HepG2 (cell line): Measurements from ENCODE around the gene LRP1B. TPM values are rescaled to one million over a fixed set of nuclear protein-coding genes. Genes with fewer than 3 reads are reported as not detected.

ENCODE experiments used
- ATAC-seq: fragments of 200-7000 bp; cut with Tn5 transposase; 3 replicates; pipeline ENCODE4 v1.9.1; 2020; ENCODE audit warnings: mild to moderate bottlenecking, moderate library complexity
- BruUV-seq: library from RNA; stranded (reverse); fragments of 400-500 nt; replicated peaks from 2 replicates; lab custom pipeline; 2021; lab: Mats Ljungman, UMichigan
- CTCF ChIA-PET: fragments of 300-600 bp; formaldehyde crosslinking; extraction: SDS; loops from one replicate; lab custom pipeline; 2021; ENCODE audit warnings: low total read pairs, inconsistent platforms, low intra/inter-chr PET ratio; lab: Yijun Ruan, JAX
- POLR2A ChIA-PET: fragments of 350-600 bp; sonication (Branson Sonifier 250); formaldehyde crosslinking; loops from one replicate; lab custom pipeline; 2020; ENCODE audit warnings: antibody characterized with exemption, inconsistent platforms; lab: Yijun Ruan, JAX
- DNase-seq: peaks from one replicate; pipeline ENCODE4 v3.0.0-alpha.2; 2015; ENCODE audit warnings: low spot score
- FAIRE-seq: peaks from 3 replicates; lab custom pipeline; 2011; peaks lifted over from hg19 to GRCh38; lab: Jason Lieb, UNC
- H2AFZ ChIP-seq: one replicate; pipeline ENCODE4 v1.6.1; 2011; ENCODE audit warnings: low read length, inconsistent platforms
- H3K27ac ChIP-seq: fragments of 300-600 bp; 3 replicates; pipeline ENCODE4 v1.8.0; 2011; ENCODE audit warnings: mixed run types, mild to moderate bottlenecking, mixed read lengths, low read length, inconsistent platforms; ENCODE audit not compliant: insufficient read depth; ENCODE audit errors: extremely low read length
- H3K27me3 ChIP-seq, 2 experiments: fragments of 200-600 bp in 1 of 2; 2 replicates in 1 of 2; 3 replicates in 1 of 2; pipeline versions ENCODE4 v1.6.0 to v1.8.0; 2011; ENCODE audit warnings: low read length in 2 of 2, mild to moderate bottlenecking in 2 of 2, moderate library complexity in 2 of 2, inconsistent platforms in 1 of 2; ENCODE audit not compliant: insufficient read depth in 2 of 2, control insufficient read depth in 1 of 2
- H3K36me3 ChIP-seq, 2 experiments: fragments of 200-600 bp in 1 of 2; replicated peaks in 1 of 2; 2 replicates in 1 of 2; 3 replicates in 1 of 2; pipeline versions ENCODE4 v1.5.1 to v1.8.0; 2011; ENCODE audit warnings: low read length in 2 of 2, inconsistent platforms in 1 of 2; ENCODE audit not compliant: insufficient read depth in 2 of 2, control insufficient read depth in 1 of 2
- H3K4me1 ChIP-seq: 2 replicates; pipeline ENCODE4 v1.5.1; 2012; ENCODE audit warnings: low read length, inconsistent platforms; ENCODE audit not compliant: insufficient read depth
- H3K4me2 ChIP-seq: 2 replicates; pipeline ENCODE4 v1.6.0; 2011; ENCODE audit warnings: low read depth, low read length, inconsistent platforms
- H3K4me3 ChIP-seq, 3 experiments: fragments of 200-600 bp in 1 of 3; sonication (generic), shearing (Covaris generic) in 1 of 3; replicated peaks in 1 of 3; 2 replicates each; pipeline ENCODE4 v1.5.1; 2011 to 2016; ENCODE audit warnings: low read length in 3 of 3, inconsistent platforms in 2 of 3, low read depth in 2 of 3, mild to moderate bottlenecking in 2 of 3, control low read depth in 1 of 3, mixed read lengths in 1 of 3; ENCODE audit not compliant: insufficient read depth in 1 of 3
- H3K79me2 ChIP-seq: one replicate; pipeline ENCODE4 v1.6.1; 2011; ENCODE audit warnings: low read length, inconsistent platforms; ENCODE audit not compliant: insufficient read depth
- H3K9ac ChIP-seq: 2 replicates; pipeline ENCODE4 v1.6.0; 2011; ENCODE audit warnings: mild to moderate bottlenecking, low read depth, low read length, inconsistent platforms; ENCODE audit not compliant: insufficient read depth
- H3K9me3 ChIP-seq: 2 replicates; pipeline ENCODE4 v1.5.1; 2012; ENCODE audit warnings: mild to moderate bottlenecking, low read length
- H4K20me1 ChIP-seq: 2 replicates; pipeline ENCODE4 v1.6.0; 2011; ENCODE audit warnings: inconsistent platforms, mild to moderate bottlenecking, low read length, moderate library complexity; ENCODE audit not compliant: insufficient read depth
- ARNT ChIP-seq: fragments of 450-650 bp; IDR thresholded peaks from 2 replicates; pipeline ENCODE4 v1.6.1; 2017
- CHCHD3 ChIP-seq: sonication (generic); formaldehyde crosslinking; IDR thresholded peaks from 2 replicates; pipeline ENCODE4 v1.8.0; 2022; ENCODE audit warnings: mild to moderate bottlenecking, missing genetic modification reagents, moderate library complexity
- E2F2 ChIP-seq: sonication (generic); formaldehyde crosslinking; IDR thresholded peaks from 2 replicates; pipeline ENCODE4 v1.4.0; 2020; ENCODE audit warnings: missing genetic modification reagents, borderline replicate concordance
- EED ChIP-seq: sonication (generic); formaldehyde crosslinking; IDR thresholded peaks from 2 replicates; pipeline ENCODE4 v1.5.0; 2020; ENCODE audit warnings: mild to moderate bottlenecking, missing genetic modification reagents
- GATA4 ChIP-seq: sonication (generic); IDR thresholded peaks from 2 replicates; pipeline ENCODE4 v1.6.1; 2016; ENCODE audit warnings: antibody characterized with exemption, low read depth, borderline replicate concordance
- GLMP ChIP-seq: sonication (generic); formaldehyde crosslinking; IDR thresholded peaks from 2 replicates; pipeline ENCODE4 v1.9.0; 2021; ENCODE audit warnings: missing genetic modification reagents, mild to moderate bottlenecking, borderline replicate concordance
- SMC3 ChIP-seq: IDR thresholded peaks from 2 replicates; pipeline ENCODE4 v1.6.1; 2011; ENCODE audit warnings: low read length, improper control_type of control experiment
- TRAFD1 ChIP-seq: sonication (generic); formaldehyde crosslinking; IDR thresholded peaks from 2 replicates; pipeline ENCODE4 v1.5.1; 2020; ENCODE audit warnings: missing genetic modification reagents, mild to moderate bottlenecking, borderline replicate concordance
- ZFP36L2 ChIP-seq: sonication (generic); formaldehyde crosslinking; IDR thresholded peaks from 2 replicates; pipeline ENCODE4 v1.4.0; 2020; ENCODE audit warnings: missing genetic modification reagents
- ZHX2 ChIP-seq, 2 experiments: sonication (generic) in 1 of 2; formaldehyde crosslinking in 1 of 2; IDR thresholded peaks; 2 replicates each; pipeline versions ENCODE4 v1.6.1 to v1.9.0; 2014 to 2022; ENCODE audit warnings: antibody characterized with exemption in 1 of 2, borderline replicate concordance in 1 of 2, inconsistent platforms in 1 of 2, low read depth in 1 of 2, missing genetic modification reagents in 1 of 2
- ZNF230 ChIP-seq: sonication (generic); formaldehyde crosslinking; IDR thresholded peaks from 2 replicates; pipeline ENCODE4 v1.4.0; 2020; ENCODE audit warnings: mild to moderate bottlenecking, missing genetic modification reagents
- ZNF572 ChIP-seq: sonication (generic); formaldehyde crosslinking; IDR thresholded peaks from 2 replicates; pipeline ENCODE4 v1.5.1; 2020; ENCODE audit warnings: mild to moderate bottlenecking, missing genetic modification reagents
- ZNF672 ChIP-seq: sonication (generic); formaldehyde crosslinking; IDR thresholded peaks from 2 replicates; pipeline ENCODE4 v1.8.1; 2022; ENCODE audit warnings: missing genetic modification reagents
- ZSCAN20 ChIP-seq: sonication (generic); formaldehyde crosslinking; IDR thresholded peaks from 2 replicates; pipeline ENCODE4 v1.4.0; 2020; ENCODE audit warnings: missing genetic modification reagents, mild to moderate bottlenecking, borderline replicate concordance
- in situ Hi-C: cut with HindIII; loops from 2 replicates; pipeline ENCODE4 v1.10.0; 2017; ENCODE audit warnings: low pct_unique_long_range_greater_than_20kb; ENCODE audit not compliant: extremely low pct_ligation_motif_present
- intact Hi-C: fragments of 100-400 bp; cut with micrococcal nuclease; formaldehyde crosslinking; loops from one replicate; pipeline ENCODE4 v1.10.0; 2022; ENCODE audit not compliant: unreplicated experiment
- polyA plus RNA-seq, 8 experiments: library from polyadenylated mRNA; depleted of rRNA in 3 of 8; stranded (reverse) in 7 of 8; unstranded in 1 of 8; fragments of >200 nt; fragmentation: Illumina TruSeq in 4 of 8; extraction: Trizol in 4 of 8; gene quantifications; 2 replicates each; pipeline versions ENCODE4 v1.2.1 to v1.2.3, GENCODE V29; 2011 to 2016; ENCODE audit warnings: low read depth in 4 of 8, missing spikeins in 1 of 8, mixed read lengths in 1 of 8; ENCODE audit not compliant: insufficient read depth in 1 of 8
- total RNA-seq, 5 experiments: library from RNA; depleted of rRNA; stranded (reverse); fragments of >200 nt; fragmentation: Illumina TruSeq; extraction: Trizol; gene quantifications; 2 replicates each; pipeline ENCODE4 v1.2.3, GENCODE V29; 2016; ENCODE audit warnings: low read depth in 1 of 5

The LRP1B gene
- total and polyA plus RNA-seq, 2 of the 13 experiments (the other 11 are each of a cell fraction or from before 2014, with no cell fraction given): 0.04 TPM; not detected in 1

- H3K9ac ChIP-seq: no peak overlapping the region
- H4K20me1 ChIP-seq: no peaks in the 10 kb centered on the region
- no TSS peak for BruUV-seq
- no peaks in the 10 kb centered on the region for H3K27me3 ChIP-seq
- H3K79me2 ChIP-seq: no peaks in the 10 kb centered on the region
- ChIA-PET POLR2A (no interaction called here), CTCF (no interaction called here)
- in situ Hi-C loops (no loop called here), intact Hi-C loops (no loop called here)
- H3K27ac ChIP-seq: no peak overlapping the region
- no peaks in the 10 kb centered on the region for H3K36me3 ChIP-seq
- no peak for FAIRE-seq
- DNase-seq: no peak
- no peak overlapping the region for H3K4me3 ChIP-seq
- no peak overlapping the region for H3K4me2 ChIP-seq
- no peak for ATAC-seq
- H3K4me1 ChIP-seq: no peaks in the 10 kb centered on the region
- H2AFZ ChIP-seq: no peak overlapping the region
- H3K9me3 ChIP-seq: no peaks in the 10 kb centered on the region
- TF ChIP-seq EED (CRISPR knock-in tag) (no peak), GATA4 (no peak), GLMP (CRISPR knock-in tag) (no peak), ZNF572 (no peak), SMC3 (no peak), ZNF672 (no peak), ZFP36L2 (CRISPR knock-in tag) (no peak), ZSCAN20 (CRISPR knock-in tag) (no peak), E2F2 (CRISPR knock-in tag) (no peak), TRAFD1 (CRISPR knock-in tag) (no peak), ZHX2 (IDR thresholded peaks at IDR 0.05; ENCODE audit: low read depth) (no peak), ZHX2 (CRISPR knock-in tag; IDR thresholded peaks at IDR 0.05; ENCODE audit: borderline replicate concordance) (no peak), ZNF230 (CRISPR knock-in tag) (no peak), ARNT (no peak), CHCHD3 (no peak)
Measured at GRCh38 chr2:141633132-141633531, 497.7 kb downstream of the LRP1B start.
